GM21717 (cell line): ENCODE data around the gene TTBK2.
"Not testable (repeated sequence)": the region's sequence is repeated elsewhere in the genome, so short reads cannot be mapped to it uniquely, and the experiment has no call there.

Experiments used
- ATAC-seq: cut with Tn5 transposase; IDR thresholded peaks from one replicate; pipeline ENCODE4 v1.9.1; 2021; ENCODE audit warnings: mild to moderate bottlenecking, moderate library complexity; ENCODE audit not compliant: unreplicated experiment

The TTBK2 gene

GRCh38 chr15:42920519-42921341 is at the start of gene TTBK2:
TTBK2 (minus strand) TSS chr15:42920778; CDS start chr15:42878617, 42,161 bp downstream.
- ATAC-seq: peak; percentile 82

- ATAC-seq: no peak
Measured at GRCh38 chr15:42964476-42964875, 43.9 kb upstream of the TTBK2 start.

DNA sequence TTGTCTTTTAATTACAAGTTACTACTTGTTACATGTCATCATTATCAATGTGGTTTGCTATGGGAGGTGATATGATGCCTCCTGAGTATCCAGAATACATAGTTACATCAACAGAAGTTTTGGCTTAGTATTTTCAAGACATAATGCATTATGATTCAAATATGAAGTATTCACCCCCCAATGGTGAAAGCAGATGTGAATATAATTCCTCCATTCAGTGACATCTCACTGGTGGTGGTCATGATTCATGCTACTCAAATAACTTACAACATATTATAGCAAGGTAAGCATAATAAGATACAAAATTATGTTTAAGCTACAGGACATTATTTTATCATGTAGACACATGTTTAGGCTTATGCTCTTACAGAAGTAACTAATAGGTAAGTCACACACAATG is 34.9 kb upstream of the TTBK2 start:
- ATAC-seq: no peak

GRCh38 chr15:42954291-42954690 is 33.7 kb upstream of the TTBK2 start:
- ATAC-seq: no peak

DNA sequence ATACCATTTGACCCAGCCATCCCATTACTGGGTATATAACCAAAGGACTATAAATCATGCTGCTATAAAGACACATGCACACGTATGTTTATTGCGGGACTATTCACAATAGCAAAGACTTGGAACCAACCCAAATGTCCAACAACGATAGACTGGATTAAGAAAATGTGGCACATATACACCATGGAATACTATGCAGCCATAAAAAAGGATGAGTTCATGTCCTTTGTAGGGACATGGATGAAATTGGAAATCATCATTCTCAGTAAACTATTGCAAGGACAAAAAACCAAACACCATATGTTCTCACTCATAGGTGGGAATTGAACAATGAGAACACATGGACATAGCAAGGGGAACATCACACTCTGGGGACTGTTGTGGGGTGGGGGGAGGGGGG is 28.3 kb upstream of the TTBK2 start:
- not testable (repeated sequence) for ATAC-seq

DNA sequence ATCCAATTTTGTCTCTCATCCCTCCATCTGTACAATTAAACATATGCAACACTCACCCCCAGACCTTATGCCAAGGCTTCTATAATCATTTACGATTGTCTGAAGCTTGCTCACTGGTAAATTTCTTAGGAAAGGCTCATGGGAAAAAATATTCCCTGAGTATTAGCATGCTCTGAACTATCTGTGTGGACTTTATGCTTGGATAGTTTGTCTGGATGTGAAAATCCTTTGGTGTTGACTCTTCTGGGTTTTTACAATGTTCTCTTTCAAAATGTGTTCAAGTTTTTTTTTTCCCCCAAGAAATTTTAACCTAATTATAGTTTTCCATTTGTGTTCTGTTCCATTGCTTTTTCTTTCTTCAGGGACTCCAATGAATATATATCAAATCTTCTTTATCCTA is 19.9 kb upstream of the TTBK2 start:
- ATAC-seq: no peak

DNA sequence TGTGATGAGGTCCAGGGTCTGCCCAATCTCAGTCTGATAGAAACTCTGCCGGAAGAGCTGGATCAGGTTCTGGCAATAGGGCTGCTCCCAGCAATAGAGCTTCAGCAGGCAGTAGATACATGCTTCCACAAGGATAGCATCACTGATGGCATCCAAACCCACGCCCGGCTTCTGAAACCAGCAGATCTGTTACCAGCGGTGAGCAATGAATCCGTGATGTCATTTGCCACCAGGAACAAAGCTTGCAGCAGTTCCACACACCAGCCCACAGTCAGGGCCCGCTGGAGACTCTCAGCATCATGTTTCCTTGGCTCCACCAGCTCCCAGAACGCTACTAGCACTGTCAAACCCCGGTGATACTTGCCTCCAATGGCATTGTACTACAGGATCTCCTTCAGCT is 19.3 kb upstream of the TTBK2 start:
- no peak for ATAC-seq

DNA sequence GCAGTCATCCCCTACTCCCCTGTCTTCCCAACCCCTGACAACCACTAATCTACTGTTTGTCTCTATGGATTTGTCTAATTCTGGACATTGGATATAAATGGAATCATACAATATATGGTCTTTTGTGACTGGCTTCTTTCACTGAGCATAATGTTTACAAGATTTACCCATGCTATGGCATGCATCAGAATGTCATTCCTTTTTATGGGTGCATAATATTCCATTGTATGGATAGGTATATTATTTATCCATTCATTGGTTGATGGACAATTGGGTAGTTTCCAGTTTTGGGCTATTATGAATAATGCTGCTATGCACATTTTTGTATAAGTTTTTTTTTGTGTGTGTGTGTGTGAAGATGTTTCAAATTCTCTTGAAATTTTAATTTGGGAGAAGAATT is 16.6 kb upstream of the TTBK2 start:
- no peak for ATAC-seq

DNA sequence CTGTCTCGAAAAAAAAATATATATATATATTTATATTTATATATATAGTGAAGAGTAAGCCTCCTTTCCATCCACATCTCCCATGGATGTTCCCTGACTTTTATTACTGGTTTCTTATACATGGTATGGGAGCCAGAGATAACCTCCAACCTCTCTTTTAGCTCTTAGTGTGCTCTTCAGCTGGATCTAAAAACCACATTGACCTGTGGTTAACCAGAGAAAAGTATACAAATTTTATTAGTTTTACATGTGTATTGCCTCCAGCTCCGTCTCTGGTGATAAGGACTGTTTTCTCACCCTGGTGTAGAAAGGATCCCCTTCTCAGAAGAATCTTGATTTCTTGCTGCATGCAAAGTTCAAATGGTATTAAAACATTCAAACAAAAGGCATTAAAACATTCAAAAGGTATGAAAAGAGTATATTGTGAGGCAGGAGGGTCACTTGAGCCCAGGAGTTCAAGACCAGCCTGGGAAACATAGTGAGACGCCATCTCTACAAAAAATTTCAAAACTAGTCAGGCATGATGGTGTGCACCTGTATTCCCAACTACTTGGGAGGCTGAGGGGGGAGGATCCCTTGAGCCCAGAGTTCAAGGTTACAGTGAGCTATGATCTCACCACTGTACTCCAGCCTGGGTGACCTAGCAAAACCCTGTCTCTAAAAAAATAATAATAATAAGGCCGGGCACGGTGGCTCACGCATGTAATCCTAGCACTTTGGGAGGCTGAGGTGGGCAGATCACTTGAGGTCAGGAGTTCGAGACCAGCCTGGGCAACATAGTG is 13.5 kb upstream of the TTBK2 start:
- no peak for ATAC-seq

GRCh38 chr15:42932833-42933515 is 12.4 kb upstream of the TTBK2 start:
- no peak for ATAC-seq

DNA sequence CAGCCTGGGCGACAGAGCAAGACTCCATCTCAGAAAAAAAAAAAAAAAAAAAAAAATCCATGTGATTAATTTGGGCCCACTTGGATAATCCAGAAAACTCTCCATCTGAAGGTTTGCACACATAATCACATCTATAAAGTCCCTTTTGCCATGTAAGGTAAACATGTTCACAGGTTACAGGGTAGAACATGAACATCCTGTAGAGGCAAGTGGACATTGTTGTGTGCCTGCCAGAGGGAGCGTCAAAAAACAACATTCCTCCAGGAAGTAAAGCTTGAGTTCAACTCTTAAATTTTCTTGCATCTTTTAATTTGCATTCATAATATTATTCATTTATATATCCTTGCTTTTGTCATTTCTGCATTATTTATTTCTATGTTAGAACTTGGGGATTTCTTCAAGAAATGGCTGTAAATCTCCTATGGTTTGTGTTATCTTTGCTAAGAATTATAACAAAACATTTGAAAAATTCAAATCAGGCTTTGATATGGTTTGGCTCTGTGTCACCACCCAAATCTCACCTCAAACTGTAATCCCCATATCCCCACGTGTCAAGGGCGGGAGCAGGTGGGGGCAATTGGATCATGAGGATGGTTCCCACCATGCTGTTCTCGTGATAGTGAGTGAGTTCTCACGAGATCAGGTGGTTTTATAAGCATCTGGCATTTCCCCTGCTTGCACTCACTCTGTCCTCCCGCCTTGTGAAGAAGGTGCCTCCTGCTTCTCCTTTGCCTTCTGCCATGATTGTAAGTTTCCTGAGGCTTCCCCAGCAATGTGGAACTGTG is 11.3 kb upstream of the TTBK2 start:
- ATAC-seq: no peak

GRCh38 chr15:42929306-42929848 is 8.8 kb upstream of the TTBK2 start:
- no peak for ATAC-seq

GRCh38 chr15:42921342-42921731 is 759 bp upstream of the TTBK2 start:
- peak; percentile 16 for ATAC-seq

DNA sequence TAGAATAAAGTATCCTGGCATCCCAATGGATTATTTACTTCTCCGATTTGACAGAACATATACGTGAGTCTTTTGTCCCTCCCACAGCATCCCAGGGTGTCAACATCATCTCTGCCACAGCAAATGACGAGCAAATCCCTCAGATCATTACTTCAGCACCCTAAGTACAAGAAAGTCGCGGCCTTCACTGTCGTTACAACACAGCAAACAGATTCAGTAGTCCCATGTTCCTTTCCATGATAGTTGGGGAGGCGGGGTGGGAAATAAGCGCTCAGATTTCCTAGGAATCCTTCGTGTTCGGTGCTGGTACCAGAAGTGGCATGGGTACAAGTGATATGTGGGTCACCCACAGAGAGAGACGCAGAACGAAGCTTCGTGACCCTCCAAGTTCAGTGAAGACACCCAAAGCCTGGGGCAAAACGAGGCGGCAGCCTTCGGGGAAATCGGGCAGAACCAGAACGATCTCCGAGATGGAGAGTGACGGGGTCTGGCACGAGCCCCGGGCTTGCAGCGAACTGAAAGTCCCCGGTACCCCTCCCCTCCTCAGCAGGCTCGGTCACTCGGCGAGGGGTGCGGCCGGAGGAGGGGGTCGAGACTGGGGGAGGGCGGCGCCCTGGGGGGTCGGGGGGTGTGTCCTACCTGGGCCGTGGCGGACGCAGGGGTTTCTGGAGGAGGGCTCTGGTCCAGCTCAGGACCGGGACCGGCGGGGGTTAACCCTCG is 619 bp downstream of the TTBK2 start:
- ATAC-seq: peak; percentile 12

DNA sequence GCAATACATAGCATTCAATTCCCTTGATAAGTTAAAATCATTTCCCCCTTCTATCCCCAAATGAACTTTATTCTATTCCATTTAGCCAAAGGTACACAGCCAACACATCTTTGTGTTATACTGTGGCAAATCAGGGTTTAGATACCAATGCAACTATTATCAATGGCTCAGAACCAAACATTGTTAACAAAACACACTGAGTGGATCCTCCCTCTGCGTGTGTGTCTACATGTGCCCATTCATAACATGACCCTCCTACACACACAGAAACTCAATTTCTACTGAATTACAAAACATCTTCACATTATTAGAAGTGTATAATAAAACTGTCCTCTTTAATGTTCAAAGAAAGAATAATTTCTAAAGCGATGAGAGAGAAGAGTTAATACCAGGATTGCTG is 1.3 kb downstream of the TTBK2 start:
- ATAC-seq: no peak

DNA sequence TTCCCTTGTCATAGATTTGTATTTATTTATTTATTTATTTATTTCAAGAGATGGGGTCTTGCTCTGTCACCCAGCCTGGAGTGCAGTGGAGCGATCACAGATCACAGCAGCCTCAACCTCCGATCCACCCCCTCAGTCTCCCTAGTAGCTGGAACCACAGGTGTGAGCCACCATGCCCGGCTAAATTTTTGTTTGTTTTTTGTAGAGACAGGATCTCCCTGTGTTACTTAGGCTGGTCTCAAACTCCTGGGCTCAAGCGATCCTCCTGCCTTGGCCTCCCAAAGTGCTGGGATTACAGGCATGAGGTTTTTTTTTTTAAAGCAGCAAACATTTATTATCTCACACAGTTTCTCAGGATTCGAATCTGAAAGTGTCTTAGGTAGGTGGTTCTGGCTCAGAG is 2.5 kb downstream of the TTBK2 start:
- ATAC-seq: no peak

DNA sequence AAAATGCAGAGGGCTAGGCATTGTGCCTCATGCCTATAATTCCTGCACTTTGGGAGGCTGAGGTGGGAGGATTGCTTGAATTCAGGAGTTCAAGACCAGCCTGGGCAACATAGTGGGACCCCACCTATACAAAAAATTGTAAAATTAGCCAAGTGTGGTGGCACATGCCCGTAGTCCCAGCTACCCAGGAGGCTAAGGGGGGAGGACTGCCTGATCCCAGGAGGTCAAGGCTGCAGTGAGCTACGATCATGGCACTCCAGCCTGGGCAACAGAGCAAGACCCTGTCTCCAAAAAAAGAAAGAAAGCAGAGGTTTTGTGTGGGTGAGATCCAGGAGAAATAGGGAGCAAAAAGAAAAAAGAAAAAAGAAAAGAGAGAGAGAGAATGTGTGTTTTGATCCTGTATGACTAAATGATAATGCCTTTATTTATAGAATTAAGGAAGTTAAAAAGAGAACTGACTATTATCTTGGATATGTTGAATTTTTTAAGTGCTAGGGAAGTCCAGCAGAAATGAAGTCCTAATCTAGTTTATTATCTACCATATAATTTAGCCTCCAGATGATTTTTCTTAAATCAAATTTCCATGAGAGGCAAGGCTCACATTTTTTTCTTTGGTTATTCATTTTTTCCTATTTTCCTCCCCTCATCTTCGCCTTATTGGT is 4.8 kb downstream of the TTBK2 start:
- ATAC-seq: no peak

DNA sequence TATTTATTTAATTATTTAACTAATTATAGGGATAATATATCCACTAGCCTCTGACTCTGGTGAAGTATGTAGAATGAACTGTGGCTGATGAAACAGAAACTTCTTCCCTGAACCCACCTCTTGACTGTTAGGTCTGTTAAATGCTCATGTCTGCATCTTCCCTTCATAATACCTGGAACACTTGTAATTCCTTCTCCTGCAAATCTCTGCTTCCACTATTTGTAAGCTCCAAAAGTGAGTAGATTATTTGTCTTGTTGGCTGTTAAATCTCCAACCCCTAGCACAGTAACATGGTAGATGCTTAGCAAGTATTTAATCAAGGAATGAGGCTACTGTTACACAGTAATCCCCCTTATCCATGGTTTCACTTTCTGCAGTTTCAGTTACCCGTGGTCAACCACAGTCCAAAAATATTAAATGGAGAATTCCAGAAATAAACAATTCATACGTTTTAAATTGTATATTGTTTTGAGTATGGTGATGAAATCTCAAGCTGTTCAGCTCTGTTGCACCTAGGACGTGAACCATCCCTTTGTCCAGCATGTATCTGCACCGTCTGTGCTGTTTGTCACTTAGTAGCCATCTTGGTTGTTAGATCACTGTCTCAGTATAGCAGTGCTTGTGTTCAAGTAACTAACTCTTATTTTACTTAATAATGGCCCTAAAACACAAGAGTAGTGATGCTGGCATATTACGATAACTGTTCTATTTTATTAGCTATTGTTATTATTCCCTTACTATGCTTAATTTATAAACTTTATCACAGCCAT is 5.7 kb downstream of the TTBK2 start:
- no peak for ATAC-seq
